ENCODE data around the gene RCOR3. TPM values are rescaled to one million over a fixed set of nuclear protein-coding genes. Genes with fewer than 3 reads are reported as not detected.

The RCOR3 gene
- total and polyA plus RNA-seq, 2 experiments from 2014 or later, result 35.2 to 36.6 TPM

DNA sequence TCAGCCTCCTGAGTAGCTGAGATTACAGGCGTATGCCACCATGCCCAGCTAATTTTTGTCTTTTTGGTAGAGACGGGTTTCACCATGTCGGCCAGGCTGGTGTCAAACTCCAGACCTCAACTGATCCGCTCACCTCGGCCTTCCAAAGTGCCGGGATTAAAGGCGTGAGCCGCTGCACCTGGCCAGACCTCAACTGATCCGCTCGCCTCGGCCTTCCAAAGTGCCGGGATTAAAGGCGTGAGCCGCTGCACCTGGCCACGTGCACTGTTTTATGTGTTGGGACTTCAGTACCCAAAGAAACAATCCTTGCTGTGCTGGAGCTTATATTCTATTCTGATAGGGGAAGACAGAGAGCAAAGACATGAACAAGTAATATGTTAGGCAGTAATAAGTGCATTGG, 77.6 kb downstream of the RCOR3 start:
- Histone ChIP-seq H3K4me3 (no peak overlapping the region), H3K27ac (no peak overlapping the region), H3K27me3 (no peaks in the 10 kb centered on the region), H3K36me3 (no peaks in the 10 kb centered on the region), H3K4me1 (ENCODE audit: low read depth) (no peaks in the 10 kb centered on the region), H3K9me3 (ENCODE audit: low read depth) (no peaks in the 10 kb centered on the region)
- DNase-seq (ENCODE audit: low read depth in 1 of 2, low spot score in 1 of 2), result no peak
- TF ChIP-seq, protein P1, sequence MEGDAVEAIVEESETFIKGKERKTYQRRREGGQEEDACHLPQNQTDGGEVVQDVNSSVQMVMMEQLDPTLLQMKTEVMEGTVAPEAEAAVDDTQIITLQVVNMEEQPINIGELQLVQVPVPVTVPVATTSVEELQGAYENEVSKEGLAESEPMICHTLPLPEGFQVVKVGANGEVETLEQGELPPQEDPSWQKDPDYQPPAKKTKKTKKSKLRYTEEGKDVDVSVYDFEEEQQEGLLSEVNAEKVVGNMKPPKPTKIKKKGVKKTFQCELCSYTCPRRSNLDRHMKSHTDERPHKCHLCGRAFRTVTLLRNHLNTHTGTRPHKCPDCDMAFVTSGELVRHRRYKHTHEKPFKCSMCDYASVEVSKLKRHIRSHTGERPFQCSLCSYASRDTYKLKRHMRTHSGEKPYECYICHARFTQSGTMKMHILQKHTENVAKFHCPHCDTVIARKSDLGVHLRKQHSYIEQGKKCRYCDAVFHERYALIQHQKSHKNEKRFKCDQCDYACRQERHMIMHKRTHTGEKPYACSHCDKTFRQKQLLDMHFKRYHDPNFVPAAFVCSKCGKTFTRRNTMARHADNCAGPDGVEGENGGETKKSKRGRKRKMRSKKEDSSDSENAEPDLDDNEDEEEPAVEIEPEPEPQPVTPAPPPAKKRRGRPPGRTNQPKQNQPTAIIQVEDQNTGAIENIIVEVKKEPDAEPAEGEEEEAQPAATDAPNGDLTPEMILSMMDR (IDR thresholded peaks at IDR 0.05; ENCODE audit: low read depth, low read length), result no peak

DNA sequence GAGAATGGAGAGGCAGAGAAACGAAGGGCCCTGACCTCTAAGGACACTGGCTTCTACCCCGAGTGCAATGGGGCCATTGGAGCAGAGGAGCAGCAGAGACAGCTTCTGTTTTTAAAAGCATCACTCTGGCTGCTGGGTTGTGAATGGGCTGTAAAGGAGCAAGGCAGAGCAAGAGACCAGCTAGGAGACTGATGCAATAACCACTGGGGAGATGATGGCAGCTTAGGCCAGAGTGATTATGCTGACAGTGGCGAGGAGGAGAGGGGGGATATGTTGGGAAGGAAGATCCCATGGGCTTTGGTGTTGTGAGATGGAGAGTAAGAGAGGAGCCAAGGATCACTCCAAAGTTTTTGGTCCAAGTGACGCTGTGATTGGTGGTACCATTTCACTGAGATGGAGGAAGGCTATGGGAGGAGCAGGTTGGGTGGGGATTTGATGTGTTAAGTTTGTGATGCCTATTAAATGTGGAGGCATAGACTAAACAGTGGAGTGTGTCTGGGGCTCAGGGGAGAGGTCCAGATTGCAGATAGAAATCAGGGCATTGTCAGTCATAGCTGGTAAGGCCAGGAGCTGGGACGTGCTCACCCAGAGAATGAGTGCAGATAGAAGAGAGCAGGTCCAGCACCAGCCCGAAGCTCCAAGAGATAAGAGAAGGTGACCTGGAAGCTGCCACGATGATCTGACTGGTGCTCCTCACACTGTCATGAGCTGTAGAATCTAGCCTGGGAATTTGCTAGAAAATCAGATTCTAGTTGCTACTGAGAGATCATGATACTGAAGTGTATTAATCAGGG, 78.5 kb downstream of the RCOR3 start:
- no peaks in the 10 kb centered on the region for H3K4me1 ChIP-seq (ENCODE audit: low read depth)
- TF ChIP-seq, protein P1 (IDR thresholded peaks at IDR 0.05; ENCODE audit: low read depth, low read length), result no peak
- no peak overlapping the region for H3K27ac ChIP-seq
- no peaks in the 10 kb centered on the region for H3K36me3 ChIP-seq
- H3K9me3 ChIP-seq (ENCODE audit: low read depth), result no peaks in the 10 kb centered on the region
- DNase-seq (ENCODE audit: low read depth in 1 of 2, low spot score in 1 of 2), result no peak
- H3K27me3 ChIP-seq, result no peaks in the 10 kb centered on the region
- no peak overlapping the region for H3K4me3 ChIP-seq

DNA sequence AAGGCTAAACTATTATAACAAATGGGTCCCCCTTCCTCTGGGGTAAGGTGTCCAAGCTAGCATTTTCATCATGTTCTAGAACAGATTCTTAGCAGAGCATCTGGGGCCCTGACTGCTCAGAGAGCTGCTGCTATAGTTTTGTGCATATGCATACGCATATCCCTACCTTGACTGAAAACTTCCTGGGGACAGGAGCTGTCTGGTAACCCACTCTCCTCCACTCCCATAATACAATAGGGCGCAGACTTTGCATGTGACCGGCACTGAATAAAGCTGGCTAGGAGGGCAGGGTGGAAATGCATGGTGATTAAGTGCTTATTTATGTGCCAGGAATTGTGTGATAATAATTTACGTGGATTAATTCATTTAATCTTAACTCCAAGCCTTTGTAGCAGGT, 79.1 kb downstream of the RCOR3 start:
- Histone ChIP-seq H3K4me3 (no peak overlapping the region), H3K27me3 (no peaks in the 10 kb centered on the region), H3K27ac (no peak overlapping the region), H3K36me3 (no peaks in the 10 kb centered on the region), H3K4me1 (ENCODE audit: low read depth) (no peaks in the 10 kb centered on the region), H3K9me3 (ENCODE audit: low read depth) (no peaks in the 10 kb centered on the region)
- TF ChIP-seq, protein P1 (IDR thresholded peaks at IDR 0.05; ENCODE audit: low read depth, low read length), result no peak
- no peak for DNase-seq (ENCODE audit: low read depth in 1 of 2, low spot score in 1 of 2)

DNA sequence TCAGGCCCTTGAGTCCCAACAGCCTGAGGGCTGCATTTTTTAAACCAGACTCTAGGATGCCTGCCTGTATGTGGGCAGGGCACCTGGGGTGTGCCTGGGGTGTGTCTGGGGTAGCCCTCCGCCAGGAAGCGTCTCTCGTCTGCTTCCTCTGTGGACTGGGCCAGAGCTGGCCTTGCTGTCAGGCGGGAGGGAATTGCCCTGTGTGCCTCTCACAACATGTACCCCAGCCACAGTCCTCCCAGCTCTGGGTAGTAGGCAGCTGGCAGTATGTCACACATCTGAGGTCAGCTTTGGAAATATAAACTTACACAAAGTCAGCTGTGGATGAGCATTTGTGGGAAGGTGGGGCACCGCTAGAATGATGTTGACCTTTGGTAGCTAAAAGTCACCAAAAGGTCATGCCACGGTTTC, 80.5 kb downstream of the RCOR3 start:
- H3K27ac ChIP-seq, result no peak overlapping the region
- no peaks in the 10 kb centered on the region for H3K27me3 ChIP-seq
- no peaks in the 10 kb centered on the region for H3K4me1 ChIP-seq (ENCODE audit: low read depth)
- TF ChIP-seq, protein P1 (IDR thresholded peaks at IDR 0.05; ENCODE audit: low read depth, low read length), result no peak
- H3K36me3 ChIP-seq, result no peaks in the 10 kb centered on the region
- H3K4me3 ChIP-seq, result no peak overlapping the region
- no peaks in the 10 kb centered on the region for H3K9me3 ChIP-seq (ENCODE audit: low read depth)
- DNase-seq (ENCODE audit: low read depth in 1 of 2, low spot score in 1 of 2), result no peak

DNA sequence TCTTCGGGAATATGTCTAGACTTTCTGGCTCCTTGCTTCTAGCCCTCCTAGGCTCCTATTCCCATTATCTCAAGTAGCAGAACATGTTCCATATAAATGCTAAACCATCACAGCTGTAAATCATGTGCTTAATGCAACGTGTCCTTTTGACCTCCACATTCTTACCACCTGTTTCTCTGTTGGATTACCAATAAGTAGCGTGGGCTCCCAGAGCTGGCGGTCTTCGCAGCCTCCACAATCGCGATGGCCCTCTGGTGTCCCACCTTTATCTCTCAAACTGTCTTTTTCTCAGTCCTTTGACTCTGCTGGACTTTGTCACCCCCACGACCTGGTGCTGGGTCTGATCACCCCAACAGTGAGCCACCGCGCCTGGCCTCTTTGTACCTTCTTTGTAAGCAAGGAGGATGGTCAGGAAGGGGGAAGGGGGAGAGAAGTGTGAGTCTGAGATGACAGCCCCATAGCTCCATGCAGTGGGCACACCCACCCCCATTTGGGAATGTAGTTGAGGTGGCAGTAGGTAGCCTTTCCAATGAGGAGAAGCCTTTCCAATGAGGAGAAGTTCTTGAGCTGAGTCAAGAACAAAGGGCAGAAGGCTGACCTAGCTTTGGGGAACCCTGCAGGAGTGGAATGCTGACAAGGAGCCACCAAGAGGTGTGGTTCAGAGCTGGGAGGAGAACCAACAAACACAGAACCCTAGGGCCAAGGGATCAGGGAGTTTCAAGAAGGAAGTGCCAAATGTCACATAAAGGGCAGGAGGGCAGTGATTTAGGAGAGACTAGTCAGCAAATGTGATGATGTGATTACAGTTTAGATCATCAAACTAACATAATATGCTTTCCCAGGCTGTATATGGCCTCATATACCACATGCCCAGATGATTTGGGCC, 81.7 kb downstream of the RCOR3 start:
- no peak for DNase-seq (ENCODE audit: low read depth in 1 of 2, low spot score in 1 of 2)
- TF ChIP-seq, protein P1 (IDR thresholded peaks at IDR 0.05; ENCODE audit: low read depth, low read length), result no peak
- H3K4me1 ChIP-seq (ENCODE audit: low read depth), result no peaks in the 10 kb centered on the region
- no peaks in the 10 kb centered on the region for H3K9me3 ChIP-seq (ENCODE audit: low read depth)
- H3K4me3 ChIP-seq, result no peak overlapping the region
- H3K27me3 ChIP-seq, result no peaks in the 10 kb centered on the region
- no peak overlapping the region for H3K27ac ChIP-seq
- H3K36me3 ChIP-seq, result no peaks in the 10 kb centered on the region
